Panc1 (cell line): ENCODE results near the gene NELFE. TPM values are rescaled to one million over a fixed set of nuclear protein-coding genes. Genes with fewer than 3 reads are reported as not detected.

Experiments
- ATAC-seq: fragments of 200-7000 bp; cut with Tn5 transposase; 2 replicates; pipeline ENCODE4 v1.9.1; 2020; ENCODE audit warnings: mild to moderate bottlenecking, moderate library complexity
- BruUV-seq: library from RNA; stranded (reverse); fragments of 400-500 nt; replicated peaks from 2 replicates; lab custom pipeline; 2021; lab: Mats Ljungman, UMichigan
- CTCF ChIA-PET: fragments of 300-600 bp; sonication (Branson Sonifier 250); formaldehyde crosslinking; loops from one replicate; lab custom pipeline; 2022; ENCODE audit warnings: antibody characterized with exemption; lab: Charles Lee
- POLR2A ChIA-PET: fragments of 300-600 bp; sonication (Branson Sonifier 250); formaldehyde crosslinking; loops from one replicate; lab custom pipeline; 2022; ENCODE audit warnings: antibody characterized with exemption; lab: Charles Lee
- DNase-seq: peaks from one replicate; pipeline ENCODE4 v3.0.0-alpha.2; 2010; ENCODE audit warnings: low read depth, low spot score
- H3K27ac ChIP-seq: 2 replicates; pipeline ENCODE4 v1.5.1; 2011; ENCODE audit warnings: mild to moderate bottlenecking, low read length, inconsistent platforms
- H3K27me3 ChIP-seq: fragments of 200-500 bp; sonication (Bioruptor generic); 2 replicates; pipeline ENCODE4 v1.6.0; 2014; ENCODE audit warnings: low read length, inconsistent platforms; ENCODE audit not compliant: control insufficient read depth, insufficient read depth
- H3K36me3 ChIP-seq: fragments of 200-500 bp; sonication (Bioruptor generic); 2 replicates; pipeline ENCODE4 v1.5.1; 2014; ENCODE audit warnings: inconsistent platforms, mild to moderate bottlenecking, low read length, moderate library complexity; ENCODE audit not compliant: control insufficient read depth, insufficient read depth
- H3K4me1 ChIP-seq: 2 replicates; pipeline ENCODE4 v1.5.1; 2011; ENCODE audit warnings: inconsistent platforms, mild to moderate bottlenecking, low read length, moderate library complexity; ENCODE audit not compliant: control insufficient read depth, insufficient read depth
- H3K4me3 ChIP-seq, 2 experiments: 2 replicates each; pipeline ENCODE4 v1.5.1; 2011 to 2012; ENCODE audit warnings: low read depth in 2 of 2, low read length in 2 of 2, mild to moderate bottlenecking in 2 of 2, inconsistent platforms in 1 of 2, moderate library complexity in 1 of 2
- H3K9me3 ChIP-seq: fragments of 200-500 bp; sonication (Bioruptor generic); 2 replicates; pipeline ENCODE4 v1.5.1; 2014; ENCODE audit warnings: low read depth, mild to moderate bottlenecking, inconsistent platforms, low read length, moderate library complexity; ENCODE audit not compliant: control insufficient read depth, insufficient read depth
- POLR2AphosphoS5 ChIP-seq: IDR thresholded peaks from 2 replicates; pipeline ENCODE4 v1.6.1; 2012; ENCODE audit warnings: mild to moderate bottlenecking, low read depth, low read length, moderate library complexity
- SIN3A ChIP-seq: IDR thresholded peaks from 2 replicates; pipeline ENCODE4 v1.6.1; 2012; ENCODE audit warnings: low read depth, mild to moderate bottlenecking, low read length, moderate library complexity, borderline replicate concordance; ENCODE audit not compliant: insufficient read depth
- TCF7L2 ChIP-seq: IDR thresholded peaks from 2 replicates; pipeline ENCODE4 v1.6.1; 2011; ENCODE audit warnings: mild to moderate bottlenecking, low read depth, low read length, inconsistent platforms
- in situ Hi-C: cut with HindIII; loops from 2 replicates; pipeline ENCODE4 v1.10.0; 2016; ENCODE audit warnings: low sequenced_read_pairs, low pct_unique_long_range_greater_than_20kb
- intact Hi-C: fragments of 100-400 bp; cut with micrococcal nuclease; formaldehyde crosslinking; loops from one replicate; pipeline ENCODE4 v1.10.0; 2022; ENCODE audit not compliant: unreplicated experiment
- microRNA-seq: library from miRNA; unstranded; fragments of <30 nt; microRNA quantifications from one replicate; pipeline ENCODE4 v1.1.0, GENCODE V29; 2020; ENCODE audit not compliant: unreplicated experiment
- total RNA-seq: library from RNA; stranded (reverse); gene quantifications from one replicate; pipeline ENCODE4 v1.2.1, GENCODE V29; 2021; ENCODE audit not compliant: unreplicated experiment
- TF ChIP-seq, protein P1 (sequence below), 2 experiments: IDR thresholded peaks; 2 replicates each; pipeline ENCODE4 v1.6.1; 2011 to 2012; ENCODE audit warnings: low read depth in 2 of 2, control low read depth in 1 of 2, low read length in 1 of 2, mild to moderate bottlenecking in 1 of 2, moderate library complexity in 1 of 2; ENCODE audit not compliant: insufficient read depth in 1 of 2
- TF ChIP-seq, protein P2 (sequence below): fragments of 450-650 bp; IDR thresholded peaks from 2 replicates; pipeline ENCODE4 v1.5.1; 2017; ENCODE audit warnings: mild to moderate bottlenecking

Gene NELFE
- total RNA-seq, 1 experiment from 2014 or later, result 94.9 TPM

DNA sequence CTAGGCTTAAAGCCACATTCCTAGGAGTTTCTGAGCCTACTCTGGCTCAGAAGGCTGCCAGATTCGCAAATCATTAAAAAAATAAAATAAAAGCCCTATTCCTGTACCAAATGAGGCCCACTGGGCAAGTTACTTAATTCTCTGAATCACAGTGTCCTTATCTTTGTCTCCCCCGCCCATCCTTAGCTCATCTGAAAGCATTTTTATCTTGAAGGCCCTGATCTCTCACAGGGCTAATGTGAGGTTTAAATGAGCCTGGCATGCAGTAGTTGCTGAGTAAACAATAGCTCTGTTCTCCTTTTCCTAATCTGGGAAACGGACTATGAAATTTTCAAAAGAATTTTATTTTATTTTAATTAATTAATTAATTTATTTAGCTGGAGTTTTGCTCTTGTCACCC lies 54.8 kb downstream of the NELFE start:
- no peak for ATAC-seq

More for the DNA sequence above, 54.8 kb downstream of the NELFE start:
- H3K36me3 ChIP-seq, result no peaks in the 10 kb centered on the region
- H3K9me3 ChIP-seq, result no peaks in the 10 kb centered on the region
- DNase-seq, result no peak
- no peak for TF ChIP-seq SIN3A
- TF ChIP-seq, protein P1, sequence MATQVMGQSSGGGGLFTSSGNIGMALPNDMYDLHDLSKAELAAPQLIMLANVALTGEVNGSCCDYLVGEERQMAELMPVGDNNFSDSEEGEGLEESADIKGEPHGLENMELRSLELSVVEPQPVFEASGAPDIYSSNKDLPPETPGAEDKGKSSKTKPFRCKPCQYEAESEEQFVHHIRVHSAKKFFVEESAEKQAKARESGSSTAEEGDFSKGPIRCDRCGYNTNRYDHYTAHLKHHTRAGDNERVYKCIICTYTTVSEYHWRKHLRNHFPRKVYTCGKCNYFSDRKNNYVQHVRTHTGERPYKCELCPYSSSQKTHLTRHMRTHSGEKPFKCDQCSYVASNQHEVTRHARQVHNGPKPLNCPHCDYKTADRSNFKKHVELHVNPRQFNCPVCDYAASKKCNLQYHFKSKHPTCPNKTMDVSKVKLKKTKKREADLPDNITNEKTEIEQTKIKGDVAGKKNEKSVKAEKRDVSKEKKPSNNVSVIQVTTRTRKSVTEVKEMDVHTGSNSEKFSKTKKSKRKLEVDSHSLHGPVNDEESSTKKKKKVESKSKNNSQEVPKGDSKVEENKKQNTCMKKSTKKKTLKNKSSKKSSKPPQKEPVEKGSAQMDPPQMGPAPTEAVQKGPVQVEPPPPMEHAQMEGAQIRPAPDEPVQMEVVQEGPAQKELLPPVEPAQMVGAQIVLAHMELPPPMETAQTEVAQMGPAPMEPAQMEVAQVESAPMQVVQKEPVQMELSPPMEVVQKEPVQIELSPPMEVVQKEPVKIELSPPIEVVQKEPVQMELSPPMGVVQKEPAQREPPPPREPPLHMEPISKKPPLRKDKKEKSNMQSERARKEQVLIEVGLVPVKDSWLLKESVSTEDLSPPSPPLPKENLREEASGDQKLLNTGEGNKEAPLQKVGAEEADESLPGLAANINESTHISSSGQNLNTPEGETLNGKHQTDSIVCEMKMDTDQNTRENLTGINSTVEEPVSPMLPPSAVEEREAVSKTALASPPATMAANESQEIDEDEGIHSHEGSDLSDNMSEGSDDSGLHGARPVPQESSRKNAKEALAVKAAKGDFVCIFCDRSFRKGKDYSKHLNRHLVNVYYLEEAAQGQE (IDR thresholded peaks at IDR 0.05; ENCODE audit: insufficient read depth in 1 of 2, low read depth in 2 of 2, low read length in 1 of 2), result no peak
- TF ChIP-seq, protein P2, sequence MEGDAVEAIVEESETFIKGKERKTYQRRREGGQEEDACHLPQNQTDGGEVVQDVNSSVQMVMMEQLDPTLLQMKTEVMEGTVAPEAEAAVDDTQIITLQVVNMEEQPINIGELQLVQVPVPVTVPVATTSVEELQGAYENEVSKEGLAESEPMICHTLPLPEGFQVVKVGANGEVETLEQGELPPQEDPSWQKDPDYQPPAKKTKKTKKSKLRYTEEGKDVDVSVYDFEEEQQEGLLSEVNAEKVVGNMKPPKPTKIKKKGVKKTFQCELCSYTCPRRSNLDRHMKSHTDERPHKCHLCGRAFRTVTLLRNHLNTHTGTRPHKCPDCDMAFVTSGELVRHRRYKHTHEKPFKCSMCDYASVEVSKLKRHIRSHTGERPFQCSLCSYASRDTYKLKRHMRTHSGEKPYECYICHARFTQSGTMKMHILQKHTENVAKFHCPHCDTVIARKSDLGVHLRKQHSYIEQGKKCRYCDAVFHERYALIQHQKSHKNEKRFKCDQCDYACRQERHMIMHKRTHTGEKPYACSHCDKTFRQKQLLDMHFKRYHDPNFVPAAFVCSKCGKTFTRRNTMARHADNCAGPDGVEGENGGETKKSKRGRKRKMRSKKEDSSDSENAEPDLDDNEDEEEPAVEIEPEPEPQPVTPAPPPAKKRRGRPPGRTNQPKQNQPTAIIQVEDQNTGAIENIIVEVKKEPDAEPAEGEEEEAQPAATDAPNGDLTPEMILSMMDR, result no peak
- TF ChIP-seq POLR2AphosphoS5, result no peak
- TF ChIP-seq TCF7L2, result no peak
- no peak overlapping the region; the same call in 1 of the 2 replicates for H3K27ac ChIP-seq
- no peaks in the 10 kb centered on the region for H3K27me3 ChIP-seq
- in situ Hi-C loops, result no loop called here
- no peak overlapping the region for H3K4me3 ChIP-seq
- CTCF ChIA-PET, result interaction anchor here (0.9 kb wide), 1 partner anchor 46 kb away, joined by 3 read pairs; no protein-coding TSS in a partner anchor
- intact Hi-C loops, result no loop called here
- no TSS peak for BruUV-seq
- POLR2A ChIA-PET, result no interaction called here
- H3K4me1 ChIP-seq, result peaks cover 15% of the 10 kb centered on the region

Small RNAs within 50 kb of the gene (microRNA-seq; reads per million reads assigned to microRNA genes)
- 0.95 reads per million for gene MIR1236

Other genes starting within 250 kb of the NELFE start
- not detected for gene LY6G6D, start 243.6 kb downstream of the NELFE start, total RNA-seq
- gene LY6G6C, start 237.2 kb downstream of the NELFE start, total RNA-seq, result 0.23 TPM
- not detected for gene MPIG6B, start 235.6 kb downstream of the NELFE start, total RNA-seq
- 104 TPM for gene DDAH2, start 229.7 kb downstream of the NELFE start, total RNA-seq
- 583 TPM for gene CLIC1, start 222.4 kb downstream of the NELFE start, total RNA-seq
- 38.1 TPM for gene MSH5, start 219.0 kb downstream of the NELFE start, total RNA-seq
- gene SAPCD1, start 196.3 kb downstream of the NELFE start, total RNA-seq, result 6.3 TPM
- gene VWA7, start 181.6 kb downstream of the NELFE start, total RNA-seq, result 4.3 TPM
- 229 TPM for gene VARS1, start 163.2 kb downstream of the NELFE start, total RNA-seq
- gene LSM2, start 152.0 kb downstream of the NELFE start, total RNA-seq, result 89.7 TPM
- 2.8 TPM for gene HSPA1L, start 143.7 kb downstream of the NELFE start, total RNA-seq
- 169 TPM for gene HSPA1A, start 143.4 kb downstream of the NELFE start, total RNA-seq
- 147 TPM for gene HSPA1B, start 131.2 kb downstream of the NELFE start, total RNA-seq
- gene NEU1, start 96.2 kb downstream of the NELFE start, total RNA-seq, result 111 TPM
- gene SLC44A4, start 80.0 kb downstream of the NELFE start, total RNA-seq, result 2.7 TPM
- gene EHMT2, start 61.3 kb downstream of the NELFE start, total RNA-seq, result 60.4 TPM
- 9.4 TPM for gene ZBTB12, start 56.9 kb downstream of the NELFE start, total RNA-seq
- gene C2, start 31.3 kb downstream of the NELFE start, total RNA-seq, result 1.0 TPM
- gene CFB, start 12.9 kb downstream of the NELFE start, total RNA-seq, result 5.6 TPM
- 121 TPM for gene SKIC2, start 204 bp upstream of the NELFE start, total RNA-seq
- gene DXO, start 13.2 kb upstream of the NELFE start, total RNA-seq, result 38.1 TPM
- 8.1 TPM for gene C4A, start 23.1 kb upstream of the NELFE start, total RNA-seq
- 8.8 TPM for gene C4B, start 55.8 kb upstream of the NELFE start, total RNA-seq
- gene CYP21A2, start 79.4 kb upstream of the NELFE start, total RNA-seq, result 1.1 TPM
- 1.8 TPM for gene TNXB, start 150.4 kb upstream of the NELFE start, total RNA-seq
- 127 TPM for gene ATF6B, start 169.3 kb upstream of the NELFE start, total RNA-seq
- gene FKBPL, start 171.3 kb upstream of the NELFE start, total RNA-seq, result 7.4 TPM
- 1.3 TPM for gene PRRT1, start 193.0 kb upstream of the NELFE start, total RNA-seq
- gene PPT2, start 195.2 kb upstream of the NELFE start, total RNA-seq, result 20.1 TPM
- gene EGFL8, start 205.6 kb upstream of the NELFE start, total RNA-seq, result 11.1 TPM
- 88.4 TPM for gene AGPAT1, start 217.1 kb upstream of the NELFE start, total RNA-seq
- 82.3 TPM for gene RNF5, start 219.4 kb upstream of the NELFE start, total RNA-seq
- gene AGER, start 225.3 kb upstream of the NELFE start, total RNA-seq, result 3.7 TPM
- 76.2 TPM for gene PBX2, start 231.2 kb upstream of the NELFE start, total RNA-seq
- 2.0 TPM for gene GPSM3, start 233.7 kb upstream of the NELFE start, total RNA-seq